Peyer's patch (tissue), 4 donors: ENCODE results near the gene MOB3B.

Experiments used
- CTCF ChIP-seq, 6 experiments: fragments of 450-650 bp in 4 of 6; fragments of 200-600 bp in 2 of 6; sonication (generic) in 1 of 6; IDR thresholded peaks; one replicate each; pipeline ENCODE4 v1.5.1; 2017 to 2019; ENCODE audit warnings: antibody characterized with exemption in 6 of 6, mild to moderate bottlenecking in 3 of 6, moderate library complexity in 1 of 6
- POLR2A ChIP-seq, 2 donors: fragments of 450-650 bp; IDR thresholded peaks; one replicate each; pipeline ENCODE4 v1.5.1; 2017; ENCODE audit warnings: antibody characterized with exemption in 2 of 2, mild to moderate bottlenecking in 2 of 2, moderate library complexity in 2 of 2

GRCh38 chr9:27460226-27461023, 69.2 kb downstream of the MOB3B start:
- TF ChIP-seq CTCF (IDR thresholded peaks at IDR 0.05) = no peak
- peak in 1 of 2 donors; percentile 11 for TF ChIP-seq POLR2A (IDR thresholded peaks at IDR 0.05)
